AG09319 (cell line): ENCODE results near the gene GFRA1.

ENCODE experiments used
- DNase-seq: peaks from one replicate; pipeline ENCODE4 v3.0.0-alpha.2; 2010; ENCODE audit warnings: low read depth; ENCODE audit errors: extremely low read depth
- TF ChIP-seq, protein P1 (sequence below): IDR thresholded peaks from 2 replicates; pipeline ENCODE4 v1.5.1; 2011; ENCODE audit warnings: low read depth, mild to moderate bottlenecking, inconsistent platforms, low read length, moderate library complexity

The GFRA1 gene

DNA sequence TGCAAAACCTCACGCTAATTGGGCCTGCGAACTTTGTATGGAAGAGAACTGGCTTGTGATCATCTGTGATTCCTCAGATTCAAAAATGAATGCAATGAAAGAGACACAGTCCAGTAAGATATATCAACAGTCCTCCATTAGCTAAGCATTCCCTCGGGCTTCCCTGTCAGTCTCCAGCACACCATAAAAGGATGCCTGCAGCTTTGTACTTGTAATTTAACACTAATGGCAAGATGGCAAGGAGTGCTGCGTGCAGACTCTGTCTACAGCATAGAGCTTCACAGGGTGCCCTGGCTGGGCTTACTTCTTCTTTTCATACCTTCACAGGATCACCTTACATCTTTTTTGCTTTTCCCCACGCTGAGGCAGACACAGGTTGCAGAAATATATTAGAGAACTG, 200.0 kb downstream of the GFRA1 start:
- DNase-seq = no peak
- TF ChIP-seq, protein P1, sequence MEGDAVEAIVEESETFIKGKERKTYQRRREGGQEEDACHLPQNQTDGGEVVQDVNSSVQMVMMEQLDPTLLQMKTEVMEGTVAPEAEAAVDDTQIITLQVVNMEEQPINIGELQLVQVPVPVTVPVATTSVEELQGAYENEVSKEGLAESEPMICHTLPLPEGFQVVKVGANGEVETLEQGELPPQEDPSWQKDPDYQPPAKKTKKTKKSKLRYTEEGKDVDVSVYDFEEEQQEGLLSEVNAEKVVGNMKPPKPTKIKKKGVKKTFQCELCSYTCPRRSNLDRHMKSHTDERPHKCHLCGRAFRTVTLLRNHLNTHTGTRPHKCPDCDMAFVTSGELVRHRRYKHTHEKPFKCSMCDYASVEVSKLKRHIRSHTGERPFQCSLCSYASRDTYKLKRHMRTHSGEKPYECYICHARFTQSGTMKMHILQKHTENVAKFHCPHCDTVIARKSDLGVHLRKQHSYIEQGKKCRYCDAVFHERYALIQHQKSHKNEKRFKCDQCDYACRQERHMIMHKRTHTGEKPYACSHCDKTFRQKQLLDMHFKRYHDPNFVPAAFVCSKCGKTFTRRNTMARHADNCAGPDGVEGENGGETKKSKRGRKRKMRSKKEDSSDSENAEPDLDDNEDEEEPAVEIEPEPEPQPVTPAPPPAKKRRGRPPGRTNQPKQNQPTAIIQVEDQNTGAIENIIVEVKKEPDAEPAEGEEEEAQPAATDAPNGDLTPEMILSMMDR = no peak

DNA sequence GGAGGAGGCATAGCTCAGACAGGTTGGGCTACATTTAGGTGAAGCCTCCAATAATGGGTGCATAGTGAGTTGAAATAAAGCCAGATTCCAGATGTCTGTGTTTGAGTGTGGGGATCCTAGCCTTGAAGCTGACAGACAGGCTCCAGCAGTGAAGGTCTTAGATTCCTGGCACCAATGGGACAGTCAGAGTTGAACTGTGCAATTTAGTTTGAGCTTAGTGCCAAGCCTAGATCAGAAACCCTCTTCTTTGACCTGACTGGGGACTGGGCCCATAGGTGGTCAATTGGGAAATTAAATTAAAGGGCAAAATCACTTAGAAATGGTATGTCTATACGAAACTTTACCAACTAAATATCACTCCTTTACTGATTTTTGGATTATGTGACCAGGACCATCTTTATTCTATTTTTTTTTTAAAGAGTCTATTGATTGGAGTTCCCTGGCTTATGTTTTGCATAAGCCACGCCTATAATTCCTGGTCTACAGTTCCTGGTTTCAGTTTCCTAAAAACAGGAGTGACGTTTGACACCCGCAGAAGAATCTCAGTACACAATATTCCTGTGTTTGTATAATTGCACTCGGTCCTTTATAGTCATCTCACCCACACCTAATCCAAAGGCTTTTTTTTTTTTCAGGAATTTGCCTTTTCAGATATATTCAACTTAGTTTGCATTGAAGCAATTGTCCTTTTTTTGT, 201.4 kb downstream of the GFRA1 start:
- DNase-seq = no peak
- TF ChIP-seq, protein P1 = no peak

DNA sequence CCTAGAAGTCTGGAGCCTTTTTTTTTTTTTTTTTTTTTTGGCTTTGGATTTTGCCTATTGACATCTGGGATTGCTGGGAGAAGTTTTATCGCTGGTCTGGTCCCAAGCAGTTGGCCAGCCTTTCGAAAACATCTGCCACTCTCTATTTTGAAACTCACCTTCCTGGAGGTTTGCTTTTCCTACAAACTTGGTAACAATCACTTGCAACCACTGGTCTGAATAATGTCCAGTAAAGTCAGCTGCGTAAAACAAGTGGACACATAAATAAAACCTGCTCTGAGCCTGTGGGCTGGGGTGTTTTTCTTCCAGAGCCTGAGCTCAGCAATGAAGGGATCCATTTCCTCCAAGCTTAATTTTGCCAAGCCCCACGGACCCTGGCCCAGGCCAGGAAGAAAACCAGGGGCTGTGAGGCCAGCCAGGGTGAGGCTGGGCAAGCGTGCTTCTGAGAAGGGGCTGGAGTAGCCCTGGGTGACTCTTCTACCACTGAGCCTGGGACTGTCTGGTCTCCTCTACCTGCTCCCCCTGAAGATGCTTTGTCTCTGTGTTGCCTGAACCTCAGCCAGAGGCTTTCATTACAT, 202.2 kb downstream of the GFRA1 start:
- TF ChIP-seq, protein P1 = no peak
- DNase-seq = no peak

DNA sequence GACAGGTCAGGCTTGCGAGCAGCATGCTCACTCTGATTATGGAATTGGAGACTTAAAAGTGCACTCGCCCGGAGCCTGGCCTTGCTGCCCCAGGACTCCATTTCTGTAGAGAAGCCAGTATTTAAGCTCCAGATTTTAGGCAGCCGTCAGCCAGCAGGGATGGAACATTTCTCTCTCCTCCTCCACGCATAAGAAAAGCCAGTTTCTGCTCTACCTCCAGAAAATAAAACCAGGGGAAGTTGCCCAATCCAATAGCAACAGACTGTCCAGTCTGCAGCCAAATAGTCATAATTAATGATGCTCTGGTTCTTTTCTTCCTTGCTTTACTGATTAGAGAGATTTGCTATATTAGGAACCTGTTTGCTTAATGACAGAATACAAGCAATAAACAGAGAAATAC, 203.2 kb downstream of the GFRA1 start:
- no peak for DNase-seq
- TF ChIP-seq, protein P1 = no peak

DNA sequence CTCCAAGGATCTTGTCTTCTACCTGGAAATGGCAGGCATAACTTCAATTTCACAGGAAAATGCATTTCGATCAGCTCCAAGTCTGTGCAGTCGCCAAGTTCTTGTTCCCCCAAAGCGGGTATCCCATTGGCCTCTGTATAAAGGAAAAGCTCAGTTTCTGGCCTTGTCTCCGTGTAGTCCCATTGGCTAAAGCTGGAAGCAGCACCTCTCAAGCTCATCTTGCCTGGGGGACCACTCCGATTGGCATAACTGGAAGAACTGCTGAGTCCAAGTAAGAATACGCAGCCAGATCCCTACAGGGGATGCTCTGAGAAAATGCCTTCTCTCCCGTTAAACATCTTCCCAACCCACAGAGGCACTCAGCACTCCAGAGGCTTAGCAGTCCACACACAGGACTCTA, 205.2 kb downstream of the GFRA1 start:
- TF ChIP-seq, protein P1 = no peak
- no peak for DNase-seq

DNA sequence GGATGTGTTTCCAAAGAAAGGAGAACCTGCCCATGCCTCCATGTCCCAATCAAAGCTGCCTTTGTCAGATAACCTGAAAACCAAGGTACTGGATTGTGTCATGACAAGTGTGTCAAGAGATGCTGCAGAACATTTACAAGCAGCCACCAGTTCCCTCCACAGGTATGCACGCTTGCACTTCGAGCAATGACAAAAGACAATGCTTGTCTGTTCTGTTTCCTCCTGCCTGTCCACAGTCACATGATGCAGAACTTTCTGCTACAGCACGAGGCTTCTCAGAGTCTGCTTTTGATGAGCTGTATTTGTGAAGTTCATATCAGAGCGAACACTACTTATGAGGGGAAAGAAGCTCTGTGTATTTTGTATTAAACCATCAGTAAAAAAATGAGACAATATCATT, 209.9 kb downstream of the GFRA1 start:
- TF ChIP-seq, protein P1 = no peak

DNA sequence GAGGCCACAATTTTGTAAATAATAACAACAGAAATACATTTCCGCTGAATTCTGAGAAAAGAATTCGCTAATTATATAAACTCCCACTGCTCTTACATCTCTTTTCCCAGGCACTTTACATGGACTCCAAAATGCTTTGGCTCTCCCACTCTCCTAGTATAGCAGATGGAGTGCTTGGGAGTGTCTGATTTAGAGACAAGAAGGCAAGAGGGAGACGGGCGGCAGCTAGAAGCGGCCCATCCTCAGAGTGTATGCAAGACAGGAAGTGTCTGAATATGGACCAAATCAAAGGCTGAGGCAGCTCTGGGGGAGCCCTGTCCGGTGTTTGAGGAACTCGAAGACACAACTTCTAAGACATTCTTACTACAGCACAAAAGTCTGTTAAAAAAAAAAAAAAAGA, 212.1 kb downstream of the GFRA1 start:
- no peak for DNase-seq
- TF ChIP-seq, protein P1 = no peak

More for the DNA sequence above, 209.9 kb downstream of the GFRA1 start:
- no peak for DNase-seq
